NCI-H526 treated with DMSO at 0.1 percent for 48 hours (cell line): ENCODE results near the gene WNT1.

ENCODE experiments used
- DNase-seq: peaks from one replicate; lab custom pipeline; 2025; lab: John Stamatoyannopoulos, UW

The WNT1 gene

DNA sequence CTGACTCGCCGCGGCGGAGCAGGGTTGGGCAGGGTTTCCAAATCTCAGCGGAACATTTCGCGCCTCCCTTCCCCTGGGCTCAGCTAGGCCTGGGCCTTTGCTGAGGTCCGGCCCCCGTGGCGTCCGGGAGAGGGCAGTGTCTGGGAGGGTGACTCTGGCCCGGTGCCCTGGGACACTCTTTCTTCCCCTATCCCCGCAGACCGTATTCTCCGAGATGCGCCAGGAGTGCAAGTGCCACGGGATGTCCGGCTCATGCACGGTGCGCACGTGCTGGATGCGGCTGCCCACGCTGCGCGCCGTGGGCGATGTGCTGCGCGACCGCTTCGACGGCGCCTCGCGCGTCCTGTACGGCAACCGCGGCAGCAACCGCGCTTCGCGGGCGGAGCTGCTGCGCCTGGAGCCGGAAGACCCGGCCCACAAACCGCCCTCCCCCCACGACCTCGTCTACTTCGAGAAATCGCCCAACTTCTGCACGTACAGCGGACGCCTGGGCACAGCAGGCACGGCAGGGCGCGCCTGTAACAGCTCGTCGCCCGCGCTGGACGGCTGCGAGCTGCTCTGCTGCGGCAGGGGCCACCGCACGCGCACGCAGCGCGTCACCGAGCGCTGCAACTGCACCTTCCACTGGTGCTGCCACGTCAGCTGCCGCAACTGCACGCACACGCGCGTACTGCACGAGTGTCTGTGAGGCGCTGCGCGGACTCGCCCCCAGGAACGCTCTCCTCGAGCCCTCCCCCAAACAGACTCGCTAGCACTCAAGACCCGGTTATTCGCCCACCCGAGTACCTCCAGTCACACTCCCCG is 3.0 kb downstream of the WNT1 start:
- DNase-seq, result no peak

DNA sequence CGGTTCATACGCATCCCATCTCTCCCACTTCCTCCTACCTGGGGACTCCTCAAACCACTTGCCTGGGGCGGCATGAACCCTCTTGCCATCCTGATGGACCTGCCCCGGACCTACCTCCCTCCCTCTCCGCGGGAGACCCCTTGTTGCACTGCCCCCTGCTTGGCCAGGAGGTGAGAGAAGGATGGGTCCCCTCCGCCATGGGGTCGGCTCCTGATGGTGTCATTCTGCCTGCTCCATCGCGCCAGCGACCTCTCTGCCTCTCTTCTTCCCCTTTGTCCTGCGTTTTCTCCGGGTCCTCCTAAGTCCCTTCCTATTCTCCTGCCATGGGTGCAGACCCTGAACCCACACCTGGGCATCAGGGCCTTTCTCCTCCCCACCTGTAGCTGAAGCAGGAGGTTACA is 3.6 kb downstream of the WNT1 start:
- DNase-seq, result no peak

DNA sequence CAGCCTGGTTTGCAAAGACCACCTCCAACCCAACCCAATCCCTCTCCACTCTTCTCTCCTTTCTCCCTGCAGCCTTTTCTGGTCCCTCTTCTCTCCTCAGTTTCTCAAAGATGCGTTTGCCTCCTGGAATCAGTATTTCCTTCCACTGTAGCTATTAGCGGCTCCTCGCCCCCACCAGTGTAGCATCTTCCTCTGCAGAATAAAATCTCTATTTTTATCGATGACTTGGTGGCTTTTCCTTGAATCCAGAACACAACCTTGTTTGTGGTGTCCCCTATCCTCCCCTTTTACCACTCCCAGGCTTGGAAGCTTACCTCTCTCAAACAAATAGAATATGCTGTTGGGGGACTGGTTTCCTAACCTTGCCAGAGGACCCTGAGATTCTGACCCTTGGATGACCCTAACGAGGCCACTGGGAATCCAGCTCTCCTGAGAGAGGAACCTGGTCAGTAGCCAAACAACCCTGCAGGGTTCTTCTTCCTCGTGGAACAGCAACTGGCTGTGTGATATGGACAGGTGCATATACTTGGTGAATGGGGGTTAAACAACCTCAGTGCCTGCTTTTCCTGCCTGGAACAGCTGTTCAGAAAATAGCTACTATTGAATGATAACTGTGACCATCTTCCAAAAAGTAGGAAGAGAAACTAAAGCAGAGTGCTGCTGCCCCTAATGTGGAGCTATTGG is 4.4 kb downstream of the WNT1 start:
- no peak for DNase-seq

DNA sequence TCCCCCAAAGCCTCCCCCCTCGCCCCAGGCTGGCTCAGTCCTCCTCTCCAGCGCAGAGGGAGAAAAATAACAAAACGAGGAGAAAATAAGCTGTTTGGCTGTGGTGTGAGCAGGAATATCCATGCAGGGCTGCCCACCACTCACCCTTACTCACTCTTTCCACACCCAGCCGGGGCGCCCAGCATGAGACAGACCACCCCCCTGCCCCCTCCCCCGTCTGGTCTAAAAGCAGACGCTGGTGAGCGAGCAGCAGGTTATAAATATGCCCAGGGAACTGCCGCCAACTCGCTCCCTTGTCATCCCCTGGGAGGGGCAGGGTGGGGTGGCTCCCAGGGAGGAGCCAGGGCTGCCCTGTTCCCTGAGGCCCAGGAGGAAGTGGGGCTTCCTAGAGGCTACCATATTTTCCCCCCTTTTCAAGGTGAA is 7.4 kb downstream of the WNT1 start:
- no peak for DNase-seq

DNA sequence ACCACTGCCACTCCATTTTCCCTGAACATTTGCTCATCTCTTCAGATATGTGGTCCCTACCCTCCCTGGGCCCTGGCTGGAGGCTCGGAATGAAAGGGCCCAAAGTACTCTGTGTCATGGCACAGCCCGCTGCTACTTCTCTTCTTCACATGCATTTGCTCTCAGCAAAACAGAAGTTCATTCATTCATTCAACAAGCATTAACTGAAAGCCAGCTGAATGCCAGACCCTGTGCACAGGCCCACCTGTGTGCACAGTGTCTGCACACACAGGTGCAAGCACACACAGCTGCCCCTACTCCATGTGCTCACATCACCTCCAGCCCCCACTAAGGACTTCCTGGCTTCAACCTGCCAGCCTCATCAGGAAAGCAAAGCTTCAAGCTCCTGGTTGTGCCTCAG is 7.8 kb downstream of the WNT1 start:
- no peak for DNase-seq

DNA sequence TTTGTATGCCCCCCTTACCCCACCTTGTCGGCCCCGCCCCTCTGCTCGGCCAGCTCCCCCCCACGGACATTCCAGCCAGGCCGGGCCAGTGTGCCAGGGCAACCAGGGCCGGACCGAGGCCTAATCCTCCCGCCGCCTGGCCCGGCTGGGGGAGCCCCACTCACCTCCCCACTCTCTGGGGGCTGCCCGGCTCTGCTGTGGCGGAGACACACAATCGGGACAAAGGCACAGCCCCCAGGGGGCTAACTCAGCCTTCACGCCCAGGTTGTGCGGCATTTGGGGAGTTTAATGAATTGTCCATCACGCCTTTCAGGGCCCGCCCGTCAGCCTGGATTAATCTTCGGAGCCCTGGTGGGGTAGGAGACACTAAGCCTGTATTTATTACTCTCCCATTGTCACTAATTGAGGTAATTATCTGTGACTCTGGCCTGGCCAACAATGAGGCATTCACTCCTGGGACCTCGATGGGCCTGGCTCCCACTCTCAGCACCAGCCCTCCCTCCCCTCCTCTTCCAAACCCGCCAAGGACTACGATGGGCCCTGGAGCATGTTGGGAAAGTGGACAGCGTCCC is 8.7 kb downstream of the WNT1 start:
- no peak for DNase-seq

DNA sequence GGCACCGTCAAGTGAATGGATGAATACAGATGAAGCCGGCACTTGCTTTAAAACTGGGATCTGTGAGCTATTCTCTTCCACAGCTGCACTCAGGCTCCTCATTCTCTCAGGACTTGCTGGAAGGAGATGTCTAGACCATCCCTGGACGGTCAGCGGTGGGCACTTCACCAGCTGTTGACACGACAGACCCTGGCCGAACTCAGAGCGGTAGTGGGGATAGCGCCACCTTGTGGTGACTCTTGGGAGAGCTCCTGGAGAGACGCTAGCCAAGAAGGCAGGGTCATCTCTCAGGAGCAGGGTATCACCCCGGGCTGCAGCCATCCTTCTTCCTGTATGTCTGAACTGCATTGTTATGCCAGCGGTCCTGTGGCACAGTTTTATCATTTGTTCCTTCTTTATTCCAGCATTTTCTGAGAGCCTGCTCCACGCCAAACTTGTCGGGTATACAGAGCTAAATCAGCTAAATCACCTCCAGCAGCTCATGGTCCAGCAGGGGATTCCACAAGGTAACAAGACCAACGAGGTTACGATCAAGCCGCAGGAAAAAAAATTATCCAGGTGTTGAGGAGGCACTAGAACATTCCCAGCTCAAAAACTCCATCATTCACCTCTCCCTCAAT is 10.0 kb downstream of the WNT1 start:
- no peak for DNase-seq

DNA sequence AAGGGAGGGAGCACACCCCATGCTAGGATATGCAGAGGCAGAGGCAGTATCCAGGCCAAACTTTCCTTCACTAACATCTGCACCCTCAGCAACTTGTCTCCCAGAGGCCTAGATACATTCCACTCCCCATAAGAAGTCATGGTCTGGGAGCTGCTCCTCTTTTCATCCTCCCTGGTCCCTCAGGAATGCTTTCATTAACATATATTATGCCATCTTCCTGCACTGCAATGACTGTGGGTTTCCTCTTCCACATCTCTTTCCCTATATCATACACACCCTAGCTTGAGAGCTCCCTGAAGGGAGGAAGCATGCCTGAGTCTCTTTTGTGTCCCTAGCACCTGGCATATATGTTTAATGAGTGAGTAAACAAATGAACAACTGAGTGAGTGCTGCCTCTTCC is 12.4 kb downstream of the WNT1 start:
- no peak for DNase-seq

DNA sequence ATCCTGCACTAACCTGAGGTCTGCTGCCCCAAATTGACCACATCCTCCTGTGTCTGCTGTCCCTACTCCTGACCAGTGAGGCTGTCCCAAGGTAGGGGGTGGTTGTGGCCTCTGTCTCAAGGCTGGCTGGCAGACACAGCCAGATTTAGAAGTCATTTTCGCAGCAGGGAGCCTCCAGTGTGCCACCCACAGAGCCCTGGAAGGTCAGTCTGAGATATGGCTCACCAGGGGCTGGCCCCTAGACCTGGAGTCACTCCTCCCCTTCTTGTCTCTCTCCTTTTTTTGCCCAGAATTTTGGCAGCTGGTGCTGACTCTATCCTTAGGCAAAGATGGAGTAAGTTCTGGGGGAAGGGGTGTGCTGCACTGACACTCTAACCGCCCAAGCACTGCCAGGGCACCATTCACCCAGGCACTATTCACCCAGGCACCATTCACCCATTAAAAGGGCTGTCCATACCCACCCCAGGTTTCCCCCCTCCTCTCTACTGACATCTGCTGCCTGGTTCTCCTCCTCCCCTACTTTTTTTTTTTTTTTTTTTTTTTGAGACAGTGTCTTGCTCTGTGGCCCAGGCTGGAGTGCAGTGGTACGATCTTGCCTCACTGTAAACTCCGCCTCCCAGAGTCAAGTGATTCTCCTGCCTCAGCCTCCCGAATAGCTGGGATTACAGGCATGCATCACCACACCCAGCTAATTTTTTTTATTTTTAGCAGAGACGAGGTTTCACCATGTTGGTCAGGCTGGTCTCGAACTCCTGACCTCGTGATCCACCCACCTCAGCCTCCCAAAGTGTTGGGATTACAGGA is 13.3 kb downstream of the WNT1 start:
- no peak for DNase-seq

DNA sequence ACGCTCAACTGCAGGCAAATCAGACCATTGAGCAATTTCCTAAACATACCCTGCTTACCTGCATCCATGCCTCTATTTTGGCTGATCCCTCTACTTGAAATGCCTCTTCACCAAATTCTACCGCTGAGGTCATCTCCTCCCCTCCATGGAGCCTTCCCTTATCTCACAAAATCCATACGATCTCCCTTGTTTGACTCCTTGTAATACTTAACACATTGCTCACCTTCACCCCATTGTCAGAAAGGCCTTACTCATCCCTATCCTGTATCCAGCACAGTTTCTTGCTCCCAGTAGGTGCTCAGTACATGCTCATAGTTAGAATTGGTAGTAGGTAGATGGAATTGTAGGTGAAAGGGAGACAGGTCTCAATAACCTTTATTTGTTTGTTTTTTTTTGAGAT is 15.7 kb downstream of the WNT1 start:
- DNase-seq, result no peak

DNA sequence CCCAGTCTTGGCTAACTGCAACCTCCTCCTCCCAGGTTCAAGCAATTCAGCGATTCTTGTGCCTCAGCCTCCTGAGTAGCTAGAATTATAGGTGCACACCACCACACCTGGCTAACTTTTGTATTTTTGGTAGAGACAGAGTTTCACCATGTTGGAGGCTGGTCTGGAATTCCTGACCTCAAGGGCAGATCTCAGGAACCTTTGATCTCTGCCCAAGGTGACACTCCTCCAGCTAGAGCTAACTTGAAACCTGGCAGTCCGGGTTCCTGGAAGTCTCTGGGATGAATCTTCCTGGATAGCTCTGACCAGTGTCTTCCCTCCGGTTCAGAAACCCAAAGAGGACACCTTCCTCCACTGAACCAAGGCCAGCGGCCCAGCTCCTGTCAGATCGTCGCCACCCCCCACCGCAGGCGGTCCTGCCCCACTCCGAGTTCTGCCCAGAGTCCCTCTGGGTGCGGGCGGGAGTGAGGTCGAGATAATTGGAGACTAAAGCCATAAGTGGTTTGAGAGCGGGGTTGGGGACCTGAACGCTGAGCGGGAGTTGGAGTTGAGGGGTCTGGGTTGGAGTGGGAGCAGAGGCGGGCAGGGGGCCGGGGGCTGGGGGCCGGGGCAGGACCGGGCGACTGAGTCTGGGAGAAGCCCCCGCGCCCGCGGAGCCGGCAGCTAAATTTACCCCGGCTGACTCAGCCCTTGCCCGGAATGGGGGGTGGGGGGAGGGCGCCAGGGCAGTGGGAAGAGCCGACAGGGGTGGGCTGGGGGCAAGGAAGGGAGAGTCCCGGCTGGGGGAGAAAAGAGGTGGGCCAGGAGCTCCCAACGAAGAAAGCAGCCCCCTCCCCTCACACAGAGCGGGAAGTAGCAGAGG is 16.3 kb downstream of the WNT1 start:
- DNase-seq, result no peak

DNA sequence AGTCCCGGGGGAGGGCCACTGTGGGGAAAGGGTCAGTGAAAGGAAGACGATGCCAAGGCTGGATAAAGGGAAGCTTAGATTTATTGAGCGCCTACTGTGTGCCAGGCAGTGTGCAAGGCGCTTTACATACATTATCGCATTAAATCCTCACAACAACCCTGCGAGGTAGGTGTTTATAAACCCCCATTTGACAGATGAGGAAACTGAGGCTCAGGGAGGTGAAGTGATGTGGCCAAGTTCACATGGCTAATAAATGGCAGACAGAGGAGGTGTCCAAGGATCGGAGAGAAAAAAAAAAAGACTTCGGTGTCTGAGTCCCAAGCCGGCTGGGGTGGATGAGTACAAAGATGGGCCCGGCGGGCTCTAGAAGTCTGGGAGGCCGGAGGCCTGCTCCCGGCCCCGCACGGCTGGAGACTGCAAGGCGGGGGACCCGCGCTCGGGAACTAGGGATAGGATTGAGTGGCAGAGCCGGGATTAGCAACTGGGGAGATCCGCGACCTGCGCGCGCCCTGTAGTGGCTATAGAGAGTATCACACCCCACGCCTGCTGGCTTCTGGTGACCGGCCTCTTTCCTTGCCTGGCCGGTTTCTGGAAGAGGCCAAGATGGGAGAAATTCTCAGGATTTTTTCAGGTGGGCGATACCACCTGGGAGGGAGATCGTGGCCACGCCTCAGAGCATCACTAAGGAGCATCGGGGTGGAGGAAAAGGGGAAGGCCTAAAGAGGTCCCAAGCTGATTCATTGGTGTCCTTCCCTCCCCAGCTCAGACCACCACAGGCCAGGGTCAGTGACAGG is 17.2 kb downstream of the WNT1 start:
- peak; percentile 60 for DNase-seq

DNA sequence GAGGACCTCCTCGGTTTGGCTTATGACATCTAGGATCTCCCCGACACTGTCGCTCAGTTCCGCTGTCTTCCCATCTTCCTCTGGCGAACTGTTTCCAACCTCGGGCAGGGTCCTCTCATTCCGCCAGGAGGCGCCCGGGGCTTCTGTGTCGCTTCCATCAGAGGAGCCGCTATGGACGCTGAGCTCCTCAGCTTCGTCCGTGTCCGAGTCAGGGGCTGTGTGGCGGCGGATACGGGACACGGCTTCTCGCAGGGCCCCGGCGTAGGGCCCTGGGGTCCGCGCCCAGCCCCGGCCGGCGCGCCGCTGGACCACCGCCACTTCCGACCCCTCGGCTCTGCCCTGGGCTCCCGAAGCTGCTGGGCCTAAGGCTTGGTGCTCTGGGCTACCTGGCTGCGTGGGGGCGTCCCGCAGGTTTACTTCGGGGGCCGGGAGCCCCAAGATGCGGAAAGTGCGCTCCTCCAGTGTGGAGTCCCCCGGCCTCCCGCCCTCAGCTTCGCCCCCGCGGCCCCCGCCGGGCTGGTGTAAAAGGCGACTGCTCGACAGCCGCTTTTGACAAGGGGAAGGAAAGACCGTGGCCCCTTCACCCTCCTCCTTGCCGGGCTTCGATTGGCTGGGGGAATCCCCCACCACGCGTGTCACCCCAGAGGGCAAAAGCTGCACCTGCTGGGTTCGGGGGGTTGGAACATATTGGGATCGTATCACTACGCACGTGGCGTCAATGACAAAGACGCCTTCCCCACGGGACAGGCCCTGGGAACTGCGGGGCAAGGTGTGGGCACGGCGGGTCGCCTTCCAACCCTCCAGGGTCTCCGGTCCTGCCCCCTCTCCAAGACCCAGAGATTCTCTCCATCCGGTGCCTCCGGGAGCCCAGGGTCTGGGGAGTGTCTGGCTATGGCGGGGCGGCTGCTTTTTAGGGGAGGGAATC is 18.9 kb downstream of the WNT1 start:
- DNase-seq, result peak; percentile 72

DNA sequence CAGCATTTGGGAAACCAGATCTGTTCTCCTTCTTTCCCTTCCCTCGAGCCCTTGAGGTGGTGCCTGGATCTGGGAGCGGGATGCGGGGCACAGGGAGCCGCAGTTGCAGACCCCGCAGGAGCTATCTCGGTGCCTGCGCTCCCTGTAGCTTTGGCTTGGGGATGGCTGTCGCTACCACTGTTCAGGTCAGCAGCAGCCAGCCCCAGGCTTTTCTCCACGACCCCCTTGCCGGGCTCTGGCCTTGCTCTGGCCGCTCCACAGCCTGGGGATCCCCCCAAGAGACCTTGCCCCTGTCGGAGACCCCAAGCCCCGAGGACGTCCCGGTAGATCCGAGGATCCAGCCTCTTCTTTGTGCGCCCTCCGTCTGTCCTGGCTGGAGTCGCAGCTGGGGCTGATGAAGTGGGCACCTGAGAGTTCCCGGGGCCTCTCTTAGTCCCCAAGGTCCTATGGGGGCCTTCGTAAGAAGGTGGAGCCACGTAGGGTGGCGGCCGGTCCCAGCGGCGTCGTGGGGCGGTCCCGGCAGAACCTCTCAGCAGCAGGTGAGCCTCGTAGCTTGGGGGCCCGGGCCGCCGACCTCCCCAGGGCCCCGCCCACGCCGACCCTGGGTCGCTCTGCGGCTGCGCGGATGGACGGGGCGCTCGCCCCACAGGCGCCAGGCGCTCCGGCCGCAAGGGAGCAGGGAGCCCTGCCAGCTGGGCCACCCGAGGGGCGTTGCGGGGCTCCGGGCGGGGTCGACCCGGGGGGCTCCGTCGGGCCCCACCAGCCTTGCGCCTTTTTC is 19.8 kb downstream of the WNT1 start:
- no peak for DNase-seq

DNA sequence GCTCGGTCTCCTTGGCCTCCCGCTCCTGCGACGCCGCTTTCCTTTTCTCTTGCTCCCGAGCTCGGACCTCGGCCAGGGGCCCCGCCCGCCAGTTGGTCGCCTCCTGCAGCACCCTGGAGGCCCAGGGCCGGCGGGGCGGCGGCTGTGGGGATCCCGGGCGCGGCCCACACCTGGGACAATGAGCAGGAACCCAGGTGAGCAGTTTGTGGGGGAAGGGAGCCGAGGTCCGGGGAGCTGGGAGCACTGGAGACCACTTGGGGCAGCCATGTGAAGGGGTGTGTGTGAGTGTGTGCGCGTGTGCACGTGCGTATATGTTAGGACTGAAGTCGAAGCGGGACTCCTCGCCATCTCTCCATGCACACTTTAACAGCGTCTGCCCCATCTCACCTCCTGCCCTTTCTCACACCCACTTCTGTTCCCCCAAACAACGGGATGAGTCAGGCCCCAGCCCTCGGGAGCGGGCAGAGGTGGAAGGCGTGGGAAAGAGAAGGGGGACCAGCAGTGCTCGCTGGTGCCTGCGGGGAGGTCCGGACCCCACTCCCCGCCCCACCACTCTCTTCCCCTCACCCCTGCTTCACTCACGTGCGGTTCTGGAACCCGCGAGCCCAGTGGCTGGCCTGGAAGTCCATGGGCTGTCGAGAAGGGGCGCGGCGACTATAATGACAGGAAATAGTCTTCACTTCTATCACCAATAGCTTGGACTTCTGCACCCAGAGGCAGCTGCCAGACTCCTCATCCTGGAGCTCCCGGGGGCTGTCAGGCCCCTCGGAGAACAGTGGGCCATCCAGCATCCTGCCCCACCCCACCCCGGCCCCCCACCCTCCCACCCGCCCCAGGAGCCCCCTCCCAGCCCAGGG is 20.6 kb downstream of the WNT1 start:
- peak; percentile 22 for DNase-seq

DNA sequence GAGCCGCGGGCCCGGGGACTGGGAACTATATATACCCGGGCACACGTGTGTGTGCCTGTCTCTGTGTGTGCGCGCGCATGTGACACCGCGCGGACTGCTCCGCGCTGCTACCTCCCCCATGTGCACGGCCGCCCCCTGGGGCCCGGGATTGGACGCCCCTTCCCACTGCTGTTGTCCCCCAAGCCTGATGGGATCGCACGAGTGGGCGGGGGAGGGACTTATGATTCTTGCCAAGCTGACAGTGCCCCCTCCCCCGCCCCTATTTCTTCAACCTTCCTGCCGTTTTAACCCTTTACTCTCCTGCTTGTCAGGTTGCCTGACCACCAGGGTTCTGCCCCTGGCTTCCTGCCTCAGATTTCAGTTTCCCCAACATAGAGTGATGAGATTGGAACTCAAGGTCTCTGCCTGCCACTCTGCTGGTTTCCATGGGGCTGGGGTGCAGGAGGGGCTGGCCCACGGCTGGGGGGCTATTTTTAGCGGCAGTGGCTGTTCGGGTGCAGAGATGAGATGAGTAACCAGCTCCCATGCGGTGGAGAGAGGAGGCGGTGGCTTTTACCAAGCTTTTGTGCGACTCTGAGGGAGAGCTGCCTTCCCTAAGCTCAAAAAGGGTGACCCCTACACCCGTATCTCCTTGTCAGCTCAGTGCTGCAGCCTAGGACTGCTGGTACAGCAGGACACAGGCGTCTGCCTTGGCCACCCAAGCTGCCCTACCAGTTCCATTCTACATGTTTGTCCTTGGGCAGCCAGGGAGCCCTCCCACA is 21.4 kb downstream of the WNT1 start, which contains the start of gene DDN:
DDN (minus strand) TSS at position 5 of the 761 bp plus-strand sequence. CDS start 88 bp downstream, outside the sequence.
- DNase-seq, result peak; percentile 21
